ENCODE data around the gene KCNJ10.

Gene KCNJ10

GRCh38 chr1:160061369-160062229, 8.4 kb downstream of the KCNJ10 start:
- TF ChIP-seq TAF1 (IDR thresholded peaks at IDR 0.05; ENCODE audit: borderline replicate concordance, insufficient read depth, low read length) (no peak), REST (IDR thresholded peaks at IDR 0.05; ENCODE audit: insufficient read depth in 1 of 2, low read depth in 2 of 2, low read length in 2 of 2) (no peak), FOXP2 (optimal IDR thresholded peaks at IDR 0.05; ENCODE audit: borderline replicate concordance, extremely low read depth, extremely low read length, insufficient read depth) (no peak), POLR2AphosphoS5 (IDR thresholded peaks at IDR 0.05; ENCODE audit: low read depth, low read length) (no peak), SIN3A (IDR thresholded peaks at IDR 0.05; ENCODE audit: borderline replicate concordance, insufficient read depth, low read length) (no peak)

- TF ChIP-seq SIN3A (IDR thresholded peaks at IDR 0.05; ENCODE audit: borderline replicate concordance, insufficient read depth, low read length) (no peak), FOXP2 (optimal IDR thresholded peaks at IDR 0.05; ENCODE audit: borderline replicate concordance, extremely low read depth, extremely low read length, insufficient read depth) (no peak), REST (IDR thresholded peaks at IDR 0.05; ENCODE audit: insufficient read depth in 1 of 2, low read depth in 2 of 2, low read length in 2 of 2) (no peak), TAF1 (IDR thresholded peaks at IDR 0.05; ENCODE audit: borderline replicate concordance, insufficient read depth, low read length) (no peak), POLR2AphosphoS5 (IDR thresholded peaks at IDR 0.05; ENCODE audit: low read depth, low read length) (no peak)
Measured at GRCh38 chr1:160058087-160058486, 11.9 kb downstream of the KCNJ10 start.

GRCh38 chr1:160056648-160057169, 13.3 kb downstream of the KCNJ10 start:
- no peak for TF ChIP-seq REST (IDR thresholded peaks at IDR 0.05; ENCODE audit: insufficient read depth in 1 of 2, low read depth in 2 of 2, low read length in 2 of 2)
- TF ChIP-seq POLR2AphosphoS5 (IDR thresholded peaks at IDR 0.05; ENCODE audit: low read depth, low read length): no peak
- no peak for TF ChIP-seq SIN3A (IDR thresholded peaks at IDR 0.05; ENCODE audit: borderline replicate concordance, insufficient read depth, low read length)
- no peak for TF ChIP-seq FOXP2 (optimal IDR thresholded peaks at IDR 0.05; ENCODE audit: borderline replicate concordance, extremely low read depth, extremely low read length, insufficient read depth)
- no peak for TF ChIP-seq TAF1 (IDR thresholded peaks at IDR 0.05; ENCODE audit: borderline replicate concordance, insufficient read depth, low read length)

GRCh38 chr1:160053548-160054365, 16.2 kb downstream of the KCNJ10 start:
- TF ChIP-seq SIN3A (IDR thresholded peaks at IDR 0.05; ENCODE audit: borderline replicate concordance, insufficient read depth, low read length) (no peak), REST (IDR thresholded peaks at IDR 0.05; ENCODE audit: insufficient read depth in 1 of 2, low read depth in 2 of 2, low read length in 2 of 2) (no peak), POLR2AphosphoS5 (IDR thresholded peaks at IDR 0.05; ENCODE audit: low read depth, low read length) (no peak), TAF1 (IDR thresholded peaks at IDR 0.05; ENCODE audit: borderline replicate concordance, insufficient read depth, low read length) (no peak), FOXP2 (optimal IDR thresholded peaks at IDR 0.05; ENCODE audit: borderline replicate concordance, extremely low read depth, extremely low read length, insufficient read depth) (no peak)

Measured in PFSK-1 (cell line).